Activated CD8-positive, alpha-beta T cell treated with anti-CD3 and anti-CD28 coated beads, Interleukin-2, amount 10 ng/mL, durations not matched to agents 7 days and 5 days (primary cell): ENCODE data around the gene FAM111B. TPM values are rescaled to one million over a fixed set of nuclear protein-coding genes. Genes with fewer than 3 reads are reported as not detected.
"Not testable (repeated sequence)": the region's sequence is repeated elsewhere in the genome, so short reads cannot be mapped to it uniquely, and the experiment has no call there.

Experiments
- ATAC-seq: fragments of 150-1000 bp; cut with Tn5 transposase; one replicate; pipeline ENCODE4 v1.10.0; 2021; ENCODE audit warnings: moderate library complexity
- CTCF ChIA-PET: fragments of 350-600 bp; sonication (Branson Sonifier 250); formaldehyde crosslinking; loops from one replicate; lab custom pipeline; 2021; ENCODE audit warnings: antibody characterized with exemption; lab: Charles Lee
- POLR2A ChIA-PET: fragments of 350-600 bp; sonication (Branson Sonifier 250); formaldehyde crosslinking; loops from one replicate; lab custom pipeline; 2021; ENCODE audit warnings: antibody characterized with exemption; lab: Charles Lee
- DNase-seq: peaks from one replicate; pipeline ENCODE4 v3.0.0-alpha.2; 2020
- H3K27ac Mint-ChIP-seq: one replicate; pipeline ENCODE4 v1.8.0; 2021; ENCODE audit warnings: mild to moderate bottlenecking, mixed read lengths
- H3K27me3 Mint-ChIP-seq: one replicate; pipeline ENCODE4 v1.8.0; 2021; ENCODE audit warnings: low read depth, mixed read lengths
- H3K36me3 Mint-ChIP-seq: one replicate; pipeline ENCODE4 v1.8.0; 2021; ENCODE audit warnings: low read depth, mixed read lengths
- H3K4me1 Mint-ChIP-seq: one replicate; pipeline ENCODE4 v1.8.0; 2021; ENCODE audit warnings: low read depth, mixed read lengths
- H3K4me3 Mint-ChIP-seq: one replicate; pipeline ENCODE4 v1.8.0; 2021; ENCODE audit warnings: mild to moderate bottlenecking, mixed read lengths
- H3K9me3 Mint-ChIP-seq: one replicate; pipeline ENCODE4 v1.8.0; 2022; ENCODE audit warnings: mixed read lengths; ENCODE audit not compliant: insufficient read depth
- total RNA-seq, 2 experiments: library from RNA; stranded (reverse); gene quantifications; one replicate each; pipeline ENCODE4 v1.2.3, GENCODE V29; 2021

FAM111B gene
- total RNA-seq, 2 experiments from 2014 or later, result 66.2 to 69.0 TPM

- H3K36me3 Mint-ChIP-seq, H3K27ac Mint-ChIP-seq, H3K9me3 Mint-ChIP-seq, ATAC-seq, POLR2A ChIA-PET, H3K4me3 Mint-ChIP-seq, H3K4me1 Mint-ChIP-seq, DNase-seq: not testable (repeated sequence)
- H3K27me3 Mint-ChIP-seq, result peaks cover 11% of the 10 kb centered on the region
- CTCF ChIA-PET, result interaction anchor here (1.2 kb wide), 1 partner anchor 17 kb away, joined by 3 read pairs; no protein-coding TSS in a partner anchor
Measured at GRCh38 chr11:59080421-59080820, 26.6 kb upstream of the FAM111B start.

DNA sequence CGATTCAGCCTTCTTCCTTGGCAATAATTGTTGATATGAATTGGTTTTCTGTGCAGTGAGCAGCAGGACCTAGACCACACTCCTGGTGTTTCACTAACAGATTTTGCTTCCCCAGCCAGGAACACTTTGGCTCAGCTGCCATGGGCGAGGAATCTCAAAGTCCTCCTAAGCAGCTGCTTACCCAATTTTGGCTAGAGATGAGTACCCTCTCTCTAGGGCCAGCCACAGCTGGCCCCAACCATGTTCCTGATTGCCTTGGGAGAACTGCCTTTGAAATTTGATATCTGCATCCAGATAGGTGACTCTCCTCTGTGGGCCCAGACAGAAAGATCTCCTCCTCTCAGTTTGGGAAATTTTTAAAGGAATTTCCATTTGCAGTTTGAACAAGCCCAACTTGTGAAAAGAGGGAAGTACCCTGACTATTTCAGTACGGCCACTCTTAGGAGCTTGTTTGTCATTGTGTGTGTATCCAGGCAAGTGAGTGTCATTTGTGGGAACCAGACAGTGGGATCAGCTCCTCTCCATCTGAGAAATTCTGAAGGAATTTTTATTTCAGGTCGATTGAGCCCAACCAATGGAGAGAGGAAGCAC, 25.5 kb upstream of the FAM111B start:
- H3K27ac Mint-ChIP-seq, DNase-seq, H3K36me3 Mint-ChIP-seq, H3K4me1 Mint-ChIP-seq, ATAC-seq, H3K4me3 Mint-ChIP-seq, H3K9me3 Mint-ChIP-seq, POLR2A ChIA-PET, CTCF ChIA-PET: not testable (repeated sequence)
- H3K27me3 Mint-ChIP-seq, result peaks cover 17% of the 10 kb centered on the region

- POLR2A ChIA-PET, H3K27ac Mint-ChIP-seq, H3K4me1 Mint-ChIP-seq, CTCF ChIA-PET, DNase-seq, H3K4me3 Mint-ChIP-seq, H3K9me3 Mint-ChIP-seq, ATAC-seq, H3K36me3 Mint-ChIP-seq: not testable (repeated sequence)
- peaks cover 26% of the 10 kb centered on the region for H3K27me3 Mint-ChIP-seq
Measured at GRCh38 chr11:59086007-59086406, 21.0 kb upstream of the FAM111B start, which contains the start of gene GLYATL1B. Gene GLYATL1B (plus strand): TSS chr11:59086307. CDS start chr11:59086307, 0 bp downstream.

DNA sequence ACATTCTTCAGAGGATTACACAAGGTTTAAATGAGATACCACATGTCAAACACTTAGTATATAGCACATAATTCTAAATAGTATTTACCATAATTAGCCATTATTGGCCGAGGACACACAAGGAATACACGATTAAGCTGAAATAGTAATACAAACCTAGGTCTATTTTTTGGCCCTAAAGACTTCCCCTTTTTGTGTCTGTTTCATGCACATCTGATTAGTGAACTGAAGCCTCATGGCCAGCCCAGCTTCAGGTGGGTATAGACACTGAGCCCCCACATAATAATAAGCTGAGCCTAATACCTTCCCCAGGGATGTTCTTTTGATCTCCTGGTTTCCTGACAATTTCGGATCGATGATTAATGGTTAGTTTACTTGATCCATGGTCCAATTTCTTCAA, 18.9 kb upstream of the FAM111B start:
- no peaks in the 10 kb centered on the region for H3K9me3 Mint-ChIP-seq
- H3K27me3 Mint-ChIP-seq, result peaks cover 34% of the 10 kb centered on the region
- ChIA-PET CTCF (no interaction called here), POLR2A (no interaction called here)
- no peaks in the 10 kb centered on the region for H3K4me1 Mint-ChIP-seq
- DNase-seq, result no peak
- H3K36me3 Mint-ChIP-seq, result no peaks in the 10 kb centered on the region
- ATAC-seq, result no peak
- H3K27ac Mint-ChIP-seq, result no peak overlapping the region
- H3K4me3 Mint-ChIP-seq, result no peak overlapping the region

DNA sequence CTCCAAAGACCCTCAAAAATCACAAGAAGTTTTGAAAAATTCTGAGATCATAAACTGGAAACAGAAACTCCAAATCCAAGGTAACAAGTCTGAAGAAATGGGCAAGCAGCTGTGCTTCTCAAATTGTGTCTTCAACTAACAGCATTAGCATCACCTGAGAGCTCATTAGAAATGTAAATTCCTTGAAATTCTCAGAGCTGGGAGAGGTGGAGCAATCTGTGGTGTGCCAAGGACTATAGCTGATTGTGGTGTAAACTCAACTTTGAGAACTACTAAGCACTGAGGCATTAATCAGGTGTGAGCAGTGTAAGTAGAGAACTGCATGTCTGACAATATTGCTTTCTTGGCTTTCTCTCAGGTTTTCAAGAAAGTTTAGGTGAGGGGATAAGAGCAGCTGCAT, 13.5 kb upstream of the FAM111B start:
- ATAC-seq, DNase-seq, POLR2A ChIA-PET, H3K4me3 Mint-ChIP-seq, H3K4me1 Mint-ChIP-seq, H3K9me3 Mint-ChIP-seq, H3K27ac Mint-ChIP-seq, H3K36me3 Mint-ChIP-seq: not testable (repeated sequence)
- CTCF ChIA-PET, result interaction anchor here (0.8 kb wide), 1 partner anchor 42 kb away, joined by 3 read pairs; no protein-coding TSS in a partner anchor
- H3K27me3 Mint-ChIP-seq, result peaks cover 24% of the 10 kb centered on the region

GRCh38 chr11:59095225-59095624, 11.8 kb upstream of the FAM111B start:
- H3K27me3 Mint-ChIP-seq, result peaks cover 29% of the 10 kb centered on the region
- H3K36me3 Mint-ChIP-seq, DNase-seq, ATAC-seq, POLR2A ChIA-PET, H3K4me3 Mint-ChIP-seq, H3K9me3 Mint-ChIP-seq, H3K4me1 Mint-ChIP-seq, H3K27ac Mint-ChIP-seq: not testable (repeated sequence)
- CTCF ChIA-PET, result interaction anchor here (1.1 kb wide), 1 partner anchor 12 kb away, joined by 4 read pairs; the partner anchor contains the start of gene FAM111B

- H3K9me3 Mint-ChIP-seq, H3K36me3 Mint-ChIP-seq, ATAC-seq, DNase-seq, H3K4me3 Mint-ChIP-seq, H3K4me1 Mint-ChIP-seq, POLR2A ChIA-PET, H3K27ac Mint-ChIP-seq: not testable (repeated sequence)
- CTCF ChIA-PET, result interaction anchor here (1.0 to 2.9 kb wide), 4 partner anchors 15 to 61 kb away, joined by 3 to 47 read pairs (median 14); no protein-coding TSS in a partner anchor
- peaks cover 35% of the 10 kb centered on the region for H3K27me3 Mint-ChIP-seq
Measured at GRCh38 chr11:59095972-59096575, 11.0 kb upstream of the FAM111B start.

DNA sequence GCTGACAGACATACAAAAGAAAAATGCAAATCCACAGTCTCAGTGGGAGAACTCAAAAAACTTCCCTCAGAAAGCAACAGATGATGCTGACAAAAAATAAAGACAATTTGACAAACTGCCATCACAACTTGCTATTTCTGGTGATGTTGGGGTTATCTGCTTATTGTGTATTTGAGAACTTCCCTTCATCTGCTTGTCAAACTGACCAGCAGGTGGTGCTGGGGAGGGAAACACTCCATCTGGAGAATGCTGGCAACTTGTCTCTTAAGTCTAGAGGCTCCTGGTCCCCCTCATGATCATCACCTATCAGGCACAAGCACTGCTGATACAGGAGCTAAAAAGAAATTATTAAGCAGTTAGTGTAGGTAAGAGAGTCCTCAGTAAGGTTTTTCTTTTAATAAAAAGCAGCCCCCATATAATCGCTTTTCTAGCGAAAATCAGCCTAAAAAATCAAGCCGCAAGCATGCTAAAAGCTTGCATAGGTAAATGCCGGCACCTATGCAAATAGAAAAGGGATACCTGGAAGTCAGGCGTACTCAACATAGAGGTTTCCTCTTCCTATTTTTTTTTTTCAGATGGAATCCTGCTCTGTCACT, 9.8 kb upstream of the FAM111B start:
- Mint-ChIP-seq H3K9me3 (no peaks in the 10 kb centered on the region), H3K27me3 (peaks cover 30% of the 10 kb centered on the region), H3K4me3 (no peak overlapping the region), H3K4me1 (peaks cover 15% of the 10 kb centered on the region), H3K27ac (no peak overlapping the region), H3K36me3 (no peaks in the 10 kb centered on the region)
- DNase-seq (peak; percentile 77), ATAC-seq (peak; percentile 79)
- CTCF ChIA-PET, result interaction anchor here (0.7 to 2.9 kb wide), 7 partner anchors 9 to 60 kb away, joined by 3 to 47 read pairs (median 4); partner anchors contain the start of gene FAM111B
- POLR2A ChIA-PET, result interaction anchor here (0.8 kb wide), 1 partner anchor 10 kb away, joined by 3 read pairs; no protein-coding TSS in a partner anchor

GRCh38 chr11:59097938-59098337, 9.1 kb upstream of the FAM111B start:
- POLR2A ChIA-PET, result interaction anchor here (0.8 kb wide), 1 partner anchor 10 kb away, joined by 3 read pairs; no protein-coding TSS in a partner anchor
- peaks cover 21% of the 10 kb centered on the region for H3K4me1 Mint-ChIP-seq
- DNase-seq, H3K27ac Mint-ChIP-seq, H3K36me3 Mint-ChIP-seq, H3K9me3 Mint-ChIP-seq, H3K4me3 Mint-ChIP-seq, ATAC-seq: not testable (repeated sequence)
- peaks cover 27% of the 10 kb centered on the region for H3K27me3 Mint-ChIP-seq
- CTCF ChIA-PET, result interaction anchor here (0.7 to 2.9 kb wide), 7 partner anchors 9 to 60 kb away, joined by 3 to 47 read pairs (median 4); partner anchors contain the start of gene FAM111B

DNA sequence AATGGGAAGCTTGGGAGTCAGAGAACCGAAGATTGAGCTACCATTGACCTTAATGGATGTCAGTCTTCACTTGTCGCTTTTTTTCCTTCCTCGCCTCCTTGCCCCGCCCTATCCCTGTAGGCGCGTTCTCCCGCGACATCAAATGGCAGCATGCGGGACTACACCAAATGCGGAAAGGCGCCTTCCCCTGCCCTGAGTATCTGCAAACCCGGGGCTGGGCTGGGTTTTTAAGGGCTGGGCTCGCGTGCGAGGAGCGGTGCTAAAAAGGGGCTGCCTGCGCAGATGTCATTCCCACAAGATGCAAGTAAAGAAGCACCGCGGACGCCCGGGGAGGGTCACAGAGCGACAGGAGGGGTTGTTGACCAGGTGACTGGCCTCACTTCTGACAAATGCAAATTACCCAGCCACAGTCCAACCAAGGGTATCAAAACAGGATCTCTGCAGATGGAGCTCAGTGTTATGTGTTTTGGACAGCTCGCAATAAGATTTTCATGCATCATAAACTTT, 4.7 kb upstream of the FAM111B start:
- Mint-ChIP-seq H3K9me3 (no peaks in the 10 kb centered on the region), H3K4me1 (peaks cover 39% of the 10 kb centered on the region), H3K4me3 (peak overlapping the region; percentile 71), H3K27me3 (peaks cover 31% of the 10 kb centered on the region), H3K27ac (peak overlapping the region; percentile 35), H3K36me3 (peaks cover 14% of the 10 kb centered on the region)
- peak; percentile 40 for ATAC-seq
- peak; percentile 79 for DNase-seq
- ChIA-PET POLR2A (no interaction called here), CTCF (interaction anchor here (1.1 to 4.3 kb wide), 4 partner anchors 34 to 56 kb away, joined by 3 to 22 read pairs (median 8); no protein-coding TSS in a partner anchor)

- peak overlapping the region; percentile 86 for H3K27ac Mint-ChIP-seq
- ChIA-PET CTCF (interaction anchor here (1.1 to 5.9 kb wide), 10 partner anchors 28 to 540 kb away, joined by 3 to 44 read pairs (median 6); partner anchors contain the start of genes DTX4 and FAM111A), POLR2A (interaction anchor here (0.7 to 3.5 kb wide), 4 partner anchors 10 to 37 kb away, joined by 3 to 27 read pairs (median 20); partner anchors contain the start of gene FAM111A)
- ATAC-seq (peak; percentile 3), DNase-seq (peak; percentile 50)
- peak overlapping the region; percentile 92 for H3K4me3 Mint-ChIP-seq
- H3K27me3 Mint-ChIP-seq, result peaks cover 11% of the 10 kb centered on the region
- not testable (repeated sequence) for H3K9me3 Mint-ChIP-seq
- peaks cover 62% of the 10 kb centered on the region for H3K36me3 Mint-ChIP-seq
- peaks cover 64% of the 10 kb centered on the region for H3K4me1 Mint-ChIP-seq
Measured at GRCh38 chr11:59107721-59108120, 684 bp downstream of the FAM111B start.
